Measurements from ENCODE around the gene KRTDAP. TPM values are rescaled to one million over a fixed set of nuclear protein-coding genes. Genes with fewer than 3 reads are reported as not detected.
A peak's percentile ranks its signal among the peaks of the same experiment; 100 is the strongest.
"Not testable (repeated sequence)": the region's sequence is repeated elsewhere in the genome, so short reads cannot be mapped to it uniquely, and the experiment has no call there.

Gene KRTDAP
- total RNA-seq, 4 donors from 2014 or later: not detected

DNA sequence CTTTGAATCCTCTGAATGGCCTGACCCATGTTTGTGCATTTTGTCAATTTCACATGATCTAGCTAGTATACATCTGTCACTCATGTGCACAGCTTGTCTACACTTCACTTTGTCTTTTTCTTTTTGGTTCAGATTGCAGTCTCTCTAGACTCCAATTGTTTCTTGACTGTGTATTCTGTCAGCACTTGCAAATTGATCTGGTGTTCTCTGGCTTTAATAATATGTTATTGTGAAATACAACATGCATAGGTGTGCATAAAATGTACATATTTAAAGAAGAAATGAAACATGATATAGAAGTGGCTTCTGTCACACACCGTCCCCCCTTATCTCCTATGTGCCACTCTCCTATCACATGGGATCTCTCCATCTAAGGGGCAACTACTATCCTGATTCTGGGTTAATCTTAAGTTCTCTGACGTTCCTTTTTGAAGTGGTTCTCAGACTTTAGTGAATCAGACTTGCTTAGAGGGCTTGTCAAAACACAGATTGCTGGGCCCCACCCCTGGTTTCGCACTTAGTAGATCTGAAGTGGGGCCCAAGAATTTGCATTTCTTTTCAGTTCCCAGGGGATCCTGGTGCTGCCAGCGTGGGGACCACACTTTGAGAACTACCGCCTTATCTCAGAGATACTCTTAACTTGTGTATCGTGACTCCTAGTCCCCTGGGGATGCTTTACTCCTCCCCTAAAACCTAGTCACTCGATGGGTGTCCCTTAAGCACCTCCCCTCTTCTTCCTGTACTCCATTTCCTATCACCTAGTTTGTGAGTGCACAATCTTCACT is 5.8 kb downstream of the KRTDAP start:
- H3K27me3 ChIP-seq: no peaks in the 10 kb centered on the region
- WGBS, 2 donors (ENCODE audit: low coverage in 1 of 2): 80 to 88% methylated on average over 1 to 7 of the region's 7 CpGs
- H3K4me1 ChIP-seq: no peaks in the 10 kb centered on the region
- TF ChIP-seq, protein P1, sequence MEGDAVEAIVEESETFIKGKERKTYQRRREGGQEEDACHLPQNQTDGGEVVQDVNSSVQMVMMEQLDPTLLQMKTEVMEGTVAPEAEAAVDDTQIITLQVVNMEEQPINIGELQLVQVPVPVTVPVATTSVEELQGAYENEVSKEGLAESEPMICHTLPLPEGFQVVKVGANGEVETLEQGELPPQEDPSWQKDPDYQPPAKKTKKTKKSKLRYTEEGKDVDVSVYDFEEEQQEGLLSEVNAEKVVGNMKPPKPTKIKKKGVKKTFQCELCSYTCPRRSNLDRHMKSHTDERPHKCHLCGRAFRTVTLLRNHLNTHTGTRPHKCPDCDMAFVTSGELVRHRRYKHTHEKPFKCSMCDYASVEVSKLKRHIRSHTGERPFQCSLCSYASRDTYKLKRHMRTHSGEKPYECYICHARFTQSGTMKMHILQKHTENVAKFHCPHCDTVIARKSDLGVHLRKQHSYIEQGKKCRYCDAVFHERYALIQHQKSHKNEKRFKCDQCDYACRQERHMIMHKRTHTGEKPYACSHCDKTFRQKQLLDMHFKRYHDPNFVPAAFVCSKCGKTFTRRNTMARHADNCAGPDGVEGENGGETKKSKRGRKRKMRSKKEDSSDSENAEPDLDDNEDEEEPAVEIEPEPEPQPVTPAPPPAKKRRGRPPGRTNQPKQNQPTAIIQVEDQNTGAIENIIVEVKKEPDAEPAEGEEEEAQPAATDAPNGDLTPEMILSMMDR (IDR thresholded peaks at IDR 0.05): no peak
- TF ChIP-seq POLR2AphosphoS5 (IDR thresholded peaks at IDR 0.05) (no peak), EP300 (IDR thresholded peaks at IDR 0.05; ENCODE audit: low read depth) (no peak), POLR2A (IDR thresholded peaks at IDR 0.05) (no peak)
- H3K36me3 ChIP-seq: no peaks in the 10 kb centered on the region
- no peaks in the 10 kb centered on the region for H3K9me3 ChIP-seq
- no peak overlapping the region for H3K27ac ChIP-seq
- intact Hi-C loops (cut with DNase I; ENCODE audit: low total_unique reads) (no loop called here), in situ Hi-C loops (cut with MboI; ENCODE audit: low pct_ligation_motif_present in 1 of 4, low pct_unique_long_range_greater_than_20kb in 1 of 4, low sequenced_read_pairs in 3 of 4) (no loop called here)
- no peak overlapping the region for H3K4me3 ChIP-seq
- no peak for DNase-seq

- 86 to 93% methylated on average over 4 to 5 of the region's 5 CpGs for WGBS, 2 donors (ENCODE audit: low coverage in 1 of 2)
- in situ Hi-C loops (cut with MboI; ENCODE audit: low pct_ligation_motif_present in 1 of 4, low pct_unique_long_range_greater_than_20kb in 1 of 4, low sequenced_read_pairs in 3 of 4): no loop called here
- Histone ChIP-seq H3K27me3 (no peaks in the 10 kb centered on the region), H3K36me3 (no peaks in the 10 kb centered on the region), H3K4me1 (no peaks in the 10 kb centered on the region), H3K27ac (no peak overlapping the region), H3K9me3 (no peaks in the 10 kb centered on the region), H3K4me3 (no peak overlapping the region)
- intact Hi-C loops (cut with DNase I; ENCODE audit: low total_unique reads): no loop called here
- no peak for DNase-seq
- TF ChIP-seq POLR2A (IDR thresholded peaks at IDR 0.05) (no peak), EP300 (IDR thresholded peaks at IDR 0.05; ENCODE audit: low read depth) (no peak), POLR2AphosphoS5 (IDR thresholded peaks at IDR 0.05) (no peak)
- TF ChIP-seq, protein P1 (IDR thresholded peaks at IDR 0.05): no peak
Observed at GRCh38 chr19:35483089-35483488, 7.2 kb downstream of the KRTDAP start.

DNA sequence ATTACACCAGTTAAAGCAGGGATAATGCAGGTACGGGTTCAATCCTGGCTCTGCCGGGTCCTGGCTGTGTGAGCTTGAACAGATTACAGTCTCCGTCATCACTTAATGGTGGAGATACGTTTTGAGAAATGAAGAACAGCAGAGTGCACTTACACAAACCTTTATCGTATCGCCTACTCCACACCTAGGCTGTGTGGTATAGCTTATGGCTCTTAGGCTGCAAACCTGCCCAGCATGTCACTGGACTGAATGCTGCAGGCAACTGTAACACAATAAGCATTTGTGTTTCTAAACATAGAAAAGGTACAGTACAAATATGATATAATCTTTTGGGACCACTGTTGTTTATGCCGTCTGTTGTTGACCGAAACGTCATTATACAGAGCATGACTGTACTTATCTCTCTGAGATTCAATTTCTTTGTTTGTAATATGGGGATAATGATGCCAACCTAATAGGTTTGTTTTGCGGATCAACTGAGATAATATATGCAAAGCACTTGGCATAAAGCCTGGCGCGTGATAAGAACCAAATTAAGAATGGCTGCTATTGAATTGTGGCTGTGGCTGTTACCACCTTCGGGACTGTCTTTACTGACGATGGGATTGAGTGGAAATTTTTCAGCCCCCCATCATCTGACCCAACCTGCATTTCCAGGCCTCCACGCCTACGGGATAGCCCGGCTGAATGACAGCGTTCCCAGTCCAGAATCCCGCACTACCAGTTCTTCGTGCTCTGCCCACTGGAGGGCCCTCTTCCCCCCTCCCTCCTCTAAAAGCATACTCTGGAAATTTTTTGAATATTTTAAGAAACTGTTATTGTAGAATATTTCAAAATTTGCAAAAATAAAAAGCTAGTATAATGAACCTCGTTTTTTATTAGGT is 11.2 kb downstream of the KRTDAP start:
- TF ChIP-seq, protein P1 (IDR thresholded peaks at IDR 0.05): no peak
- TF ChIP-seq POLR2A (IDR thresholded peaks at IDR 0.05) (no peak), POLR2AphosphoS5 (IDR thresholded peaks at IDR 0.05) (no peak), EP300 (IDR thresholded peaks at IDR 0.05; ENCODE audit: low read depth) (no peak)
- H3K27me3 ChIP-seq: no peaks in the 10 kb centered on the region
- intact Hi-C loops (cut with DNase I; ENCODE audit: low total_unique reads) (no loop called here), in situ Hi-C loops (cut with MboI; ENCODE audit: low pct_ligation_motif_present in 1 of 4, low pct_unique_long_range_greater_than_20kb in 1 of 4, low sequenced_read_pairs in 3 of 4) (no loop called here)
- no peak overlapping the region for H3K4me3 ChIP-seq
- WGBS, 2 donors (ENCODE audit: low coverage in 1 of 2): 71 to 72% methylated on average over 13 to 21 of the region's 21 CpGs
- no peaks in the 10 kb centered on the region for H3K36me3 ChIP-seq
- no peak overlapping the region for H3K27ac ChIP-seq
- H3K4me1 ChIP-seq: no peaks in the 10 kb centered on the region
- no peaks in the 10 kb centered on the region for H3K9me3 ChIP-seq
- DNase-seq: no peak

DNA sequence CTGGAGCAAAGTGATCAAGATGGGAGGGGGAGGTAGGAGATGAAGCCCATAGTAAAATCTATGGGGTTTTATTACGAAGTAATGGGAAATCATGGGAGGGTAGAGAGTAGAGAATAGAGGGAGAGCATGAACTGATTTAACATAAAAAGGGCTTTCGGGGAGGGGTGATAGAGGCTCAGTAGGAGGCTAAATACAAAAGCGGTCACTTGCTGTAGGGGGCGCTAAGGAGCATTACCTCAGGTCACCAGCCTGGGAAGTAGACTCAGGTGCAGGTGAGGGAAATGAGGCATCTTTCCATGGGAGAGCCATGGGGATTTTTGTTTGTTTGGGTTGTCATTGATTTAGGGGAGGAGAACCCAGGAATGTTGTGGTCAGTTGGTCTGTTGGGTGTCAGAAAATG is 14.1 kb downstream of the KRTDAP start:
- H3K36me3 ChIP-seq: no peaks in the 10 kb centered on the region
- H3K27ac ChIP-seq: no peak overlapping the region
- H3K4me3 ChIP-seq: no peak overlapping the region
- TF ChIP-seq, protein P1 (IDR thresholded peaks at IDR 0.05): peak in 1 of 5 experiments; percentile 4
- TF ChIP-seq POLR2AphosphoS5 (IDR thresholded peaks at IDR 0.05): no peak
- DNase-seq: no peak
- H3K27me3 ChIP-seq: no peaks in the 10 kb centered on the region
- in situ Hi-C loops (cut with MboI; ENCODE audit: low pct_ligation_motif_present in 1 of 4, low pct_unique_long_range_greater_than_20kb in 1 of 4, low sequenced_read_pairs in 3 of 4) (no loop called here), intact Hi-C loops (cut with DNase I; ENCODE audit: low total_unique reads) (no loop called here)
- no peaks in the 10 kb centered on the region for H3K4me1 ChIP-seq
- H3K9me3 ChIP-seq: no peaks in the 10 kb centered on the region
- WGBS, 2 donors (ENCODE audit: low coverage in 1 of 2): 59 to 63% methylated on average over 3 to 4 of the region's 4 CpGs

GRCh38 chr19:35474594-35474993 is 15.7 kb downstream of the KRTDAP start:
- DNase-seq; H3K27me3 ChIP-seq; H3K4me1 ChIP-seq; H3K36me3 ChIP-seq; H3K9me3 ChIP-seq; H3K4me3 ChIP-seq; H3K27ac ChIP-seq; intact Hi-C loops (cut with DNase I; ENCODE audit: low total_unique reads): not testable (repeated sequence)
- in situ Hi-C loops (cut with MboI; ENCODE audit: low pct_ligation_motif_present in 1 of 4, low pct_unique_long_range_greater_than_20kb in 1 of 4, low sequenced_read_pairs in 3 of 4): loop anchor here in 1 of 4 donors (25.0 kb wide), 1 partner anchor 112 kb away; the partner anchor contains the start of genes FFAR3 and GPR42
- WGBS, 2 donors (ENCODE audit: low coverage in 1 of 2): 95% methylated on average over 7 of the region's 7 CpGs; no CpG with 5 or more reads in 1 of the 2 donors

Measured in transverse colon (tissue), 4 donors.